Subcutaneous abdominal adipose tissue (tissue), 5 donors: ENCODE results near the gene PDE6G.

Experiments
- H3K27ac ChIP-seq: one replicate; pipeline ENCODE4 v1.7.0; 2013; ENCODE audit warnings: low read depth, mild to moderate bottlenecking, inconsistent platforms, low read length, moderate library complexity
- H3K27me3 ChIP-seq, 5 donors: one replicate each; pipeline ENCODE4 v1.7.0; 2013; ENCODE audit warnings: low read length in 5 of 5, inconsistent platforms in 1 of 5; ENCODE audit not compliant: control insufficient read depth in 5 of 5, insufficient read depth in 4 of 5
- H3K36me3 ChIP-seq, 5 donors: one replicate each; pipeline ENCODE4 v1.7.0; 2013; ENCODE audit warnings: low read length in 5 of 5; ENCODE audit not compliant: control insufficient read depth in 5 of 5, insufficient read depth in 5 of 5
- H3K4me1 ChIP-seq, 5 donors: one replicate each; pipeline ENCODE4 v1.7.0; 2013; ENCODE audit warnings: low read length in 5 of 5, mild to moderate bottlenecking in 3 of 5, moderate library complexity in 1 of 5; ENCODE audit not compliant: control insufficient read depth in 5 of 5, insufficient read depth in 5 of 5
- H3K4me3 ChIP-seq, 5 donors: one replicate each; pipeline ENCODE4 v1.7.0; 2013; ENCODE audit warnings: low read length in 5 of 5, low read depth in 1 of 5
- H3K9ac ChIP-seq, 5 donors: one replicate each; pipeline ENCODE4 v1.7.0; 2013; ENCODE audit warnings: low read length in 5 of 5, mild to moderate bottlenecking in 4 of 5, moderate library complexity in 3 of 5
- H3K9me3 ChIP-seq, 5 donors: one replicate each; pipeline ENCODE4 v1.7.0; 2013; ENCODE audit warnings: low read length in 5 of 5; ENCODE audit not compliant: control insufficient read depth in 5 of 5
- donor health status: healthy.
- donor health status: healthy.
- donor health status: healthy.
- donor health status: healthy.
- donor health status: healthy.

Gene PDE6G

GRCh38 chr17:81656118-81656743 lies at the start of gene PDE6G:
PDE6G (minus strand) TSS chr17:81656542; CDS start chr17:81653305, 3,237 bp downstream.
- Histone ChIP-seq H3K4me3 (no peak within 1 kb of the TSS), H3K27ac (no peak within 1 kb of the TSS), H3K27me3 (peaks cover 0 to 7% (median under 1%) of the 10 kb centered on the region in 5 donors)

GRCh38 chr17:81705518-81706231 lies 49.3 kb upstream of the PDE6G start:
- H3K36me3 ChIP-seq, result peaks cover 0 to 45% (median 38%) of the 10 kb centered on the region in 5 donors
- H3K27ac ChIP-seq, result no peak overlapping the region
- no peak overlapping the region for H3K4me3 ChIP-seq
- H3K27me3 ChIP-seq, result no peaks in the 10 kb centered on the region
- no peaks in the 10 kb centered on the region for H3K9me3 ChIP-seq
- H3K4me1 ChIP-seq, result peaks cover 9 to 53% (median 43%) of the 10 kb centered on the region in 5 donors
- H3K9ac ChIP-seq, result no peak overlapping the region

More at GRCh38 chr17:81656118-81656743, at the start of gene PDE6G:
- H3K9me3 ChIP-seq, result no peaks in the 10 kb centered on the region
- peak within 1 kb of the TSS in 1 of 5 donors; percentile 13 for H3K9ac ChIP-seq
- H3K4me1 ChIP-seq, result peaks cover 0 to 37% (median 29%) of the 10 kb centered on the region in 5 donors
- no peaks in the 10 kb centered on the region for H3K36me3 ChIP-seq

- H3K4me3 ChIP-seq, result peak overlapping the region; percentile 60 to 94 (median 89)
- peaks cover 0 to 54% (median 46%) of the 10 kb centered on the region in 5 donors for H3K36me3 ChIP-seq
- no peaks in the 10 kb centered on the region for H3K9me3 ChIP-seq
- H3K27ac ChIP-seq, result peak overlapping the region; percentile 93
- H3K9ac ChIP-seq, result peak overlapping the region in 4 of 5 donors; percentile 95 to 100 (median 98)
- H3K27me3 ChIP-seq, result no peaks in the 10 kb centered on the region
- H3K4me1 ChIP-seq, result peaks cover 4 to 46% (median 36%) of the 10 kb centered on the region in 5 donors
Measured at GRCh38 chr17:81703747-81704654, 47.7 kb upstream of the PDE6G start.

- peaks cover 4 to 44% (median 36%) of the 10 kb centered on the region in 5 donors for H3K4me1 ChIP-seq
- H3K36me3 ChIP-seq, result peaks cover 0 to 61% (median 52%) of the 10 kb centered on the region in 5 donors
- peak within 1 kb of the TSS; percentile 93 for H3K27ac ChIP-seq
- no peaks in the 10 kb centered on the region for H3K9me3 ChIP-seq
- H3K9ac ChIP-seq, result peak within 1 kb of the TSS; percentile 95 to 100 (median 98)
- no peaks in the 10 kb centered on the region for H3K27me3 ChIP-seq
- peak within 1 kb of the TSS; percentile 86 to 96 (median 93) for H3K4me3 ChIP-seq
Measured at GRCh38 chr17:81702934-81703746, 46.8 kb upstream of the PDE6G start, which contains the start of gene MRPL12. MRPL12 (plus strand) TSS chr17:81703367; CDS start chr17:81703502, 135 bp downstream.

GRCh38 chr17:81701288-81702071 lies 45.1 kb upstream of the PDE6G start:
- Histone ChIP-seq H3K4me1 (peaks cover 4 to 37% (median 36%) of the 10 kb centered on the region in 5 donors), H3K9me3 (no peaks in the 10 kb centered on the region), H3K9ac (peak overlapping the region in 2 of 5 donors; percentile 59 to 100), H3K4me3 (peak overlapping the region in 3 of 5 donors; percentile 86 to 94 (median 93)), H3K27ac (no peak overlapping the region), H3K27me3 (no peaks in the 10 kb centered on the region), H3K36me3 (peaks cover 0 to 61% (median 55%) of the 10 kb centered on the region in 5 donors)

GRCh38 chr17:81700353-81701287 lies 44.3 kb upstream of the PDE6G start:
- Histone ChIP-seq H3K36me3 (peaks cover 0 to 61% (median 59%) of the 10 kb centered on the region in 5 donors), H3K27ac (no peak overlapping the region), H3K9me3 (no peaks in the 10 kb centered on the region), H3K4me1 (peaks cover 4 to 37% (median 36%) of the 10 kb centered on the region in 5 donors), H3K27me3 (no peaks in the 10 kb centered on the region), H3K9ac (no peak overlapping the region), H3K4me3 (no peak overlapping the region)

- H3K9ac ChIP-seq, result no peak overlapping the region
- H3K36me3 ChIP-seq, result peaks cover 0 to 85% (median 80%) of the 10 kb centered on the region in 5 donors
- H3K9me3 ChIP-seq, result no peaks in the 10 kb centered on the region
- H3K4me1 ChIP-seq, result peaks cover 0 to 24% (median 19%) of the 10 kb centered on the region in 5 donors
- H3K27ac ChIP-seq, result no peak overlapping the region
- H3K4me3 ChIP-seq, result no peak overlapping the region
- H3K27me3 ChIP-seq, result no peaks in the 10 kb centered on the region
Measured at GRCh38 chr17:81697261-81698044, 41.1 kb upstream of the PDE6G start.
